Ascending aorta (tissue), 2 donors: Measurements from ENCODE around the gene CDH1. TPM values are rescaled to one million over a fixed set of nuclear protein-coding genes. Genes with fewer than 3 reads are reported as not detected.

Experiments
- DNase-seq, 2 donors: peaks; one replicate each; pipeline ENCODE4 v3.0.0-alpha.2; 2019; ENCODE audit warnings: low spot score in 2 of 2
- H3K27ac ChIP-seq, 2 donors: fragments of 200-600 bp; sonication (generic); one replicate each; pipeline ENCODE4 v1.5.1; 2016 to 2017; ENCODE audit warnings: mild to moderate bottlenecking in 1 of 2
- H3K27me3 ChIP-seq: fragments of 200-600 bp; sonication (generic); one replicate; pipeline ENCODE4 v1.5.1; 2017
- H3K36me3 ChIP-seq, 2 donors: fragments of 200-600 bp; sonication (generic); one replicate each; pipeline ENCODE4 v1.5.1; 2016
- H3K4me1 ChIP-seq, 2 donors: fragments of 200-600 bp; sonication (generic); one replicate each; pipeline ENCODE4 v1.5.1; 2016 to 2017; ENCODE audit warnings: mild to moderate bottlenecking in 1 of 2
- H3K4me3 ChIP-seq, 2 donors: fragments of 200-600 bp; sonication (generic); one replicate each; pipeline ENCODE4 v1.5.1; 2016 to 2017; ENCODE audit warnings: mild to moderate bottlenecking in 1 of 2
- H3K9me3 ChIP-seq, 2 donors: fragments of 200-600 bp; sonication (generic); one replicate each; pipeline ENCODE4 v1.5.1; 2016
- CTCF ChIP-seq, 3 experiments: fragments of 200-600 bp in 2 of 3; fragments of 450-650 bp in 1 of 3; sonication (generic) in 2 of 3; IDR thresholded peaks; one replicate each; pipeline ENCODE4 v1.5.1; 2016 to 2019; ENCODE audit warnings: antibody characterized with exemption in 3 of 3, mild to moderate bottlenecking in 1 of 3, moderate library complexity in 1 of 3
- intact Hi-C: fragments of 100-400 bp; cut with DNase I; formaldehyde crosslinking; loops from one replicate; pipeline ENCODE4 v1.15.1; 2023
- total RNA-seq: library from RNA; depleted of rRNA; stranded (reverse); fragments of >200 nt; gene quantifications from one replicate; pipeline ENCODE4 v1.1.0, GENCODE V29; 2016

CDH1 gene
- total RNA-seq, 1 donor from 2014 or later, result not detected

GRCh38 chr16:68857479-68857878 lies 120.4 kb downstream of the CDH1 start:
- peaks cover 10 to 16% of the 10 kb centered on the region in 2 donors for H3K36me3 ChIP-seq
- no peaks in the 10 kb centered on the region for H3K4me1 ChIP-seq
- DNase-seq, result no peak
- no peak overlapping the region for H3K27ac ChIP-seq
- intact Hi-C loops, result no loop called here
- H3K9me3 ChIP-seq, result no peaks in the 10 kb centered on the region
- no peak overlapping the region for H3K4me3 ChIP-seq
- no peak for TF ChIP-seq CTCF (IDR thresholded peaks at IDR 0.05)
- no peaks in the 10 kb centered on the region for H3K27me3 ChIP-seq

- H3K4me1 ChIP-seq, result no peaks in the 10 kb centered on the region
- H3K27ac ChIP-seq, result no peak overlapping the region
- intact Hi-C loops, result no loop called here
- no peak for TF ChIP-seq CTCF (IDR thresholded peaks at IDR 0.05)
- peaks cover 19 to 39% of the 10 kb centered on the region in 2 donors for H3K36me3 ChIP-seq
- no peaks in the 10 kb centered on the region for H3K9me3 ChIP-seq
- H3K27me3 ChIP-seq, result no peaks in the 10 kb centered on the region
- DNase-seq, result no peak
- H3K4me3 ChIP-seq, result no peak overlapping the region
These were observed 122.7 kb downstream of the CDH1 start for GRCh38 chr16:68859828-68860227.

- Histone ChIP-seq H3K9me3 (no peaks in the 10 kb centered on the region), H3K36me3 (peaks cover 25 to 44% of the 10 kb centered on the region in 2 donors), H3K4me3 (no peak overlapping the region), H3K27ac (no peak overlapping the region), H3K4me1 (no peaks in the 10 kb centered on the region), H3K27me3 (no peaks in the 10 kb centered on the region)
- intact Hi-C loops, result no loop called here
- DNase-seq, result no peak
- TF ChIP-seq CTCF (IDR thresholded peaks at IDR 0.05), result no peak
These were observed 124.1 kb downstream of the CDH1 start for GRCh38 chr16:68860978-68861892.

GRCh38 chr16:68866933-68867332 lies 129.8 kb downstream of the CDH1 start:
- Histone ChIP-seq H3K36me3 (peaks cover 22 to 55% of the 10 kb centered on the region in 2 donors), H3K27ac (no peak overlapping the region), H3K4me3 (no peak overlapping the region), H3K9me3 (no peaks in the 10 kb centered on the region), H3K27me3 (no peaks in the 10 kb centered on the region), H3K4me1 (no peaks in the 10 kb centered on the region)
- DNase-seq, result no peak
- intact Hi-C loops, result no loop called here
- TF ChIP-seq CTCF (IDR thresholded peaks at IDR 0.05), result no peak

- no peak for DNase-seq
- Histone ChIP-seq H3K27me3 (no peaks in the 10 kb centered on the region), H3K4me3 (no peak overlapping the region), H3K36me3 (peaks cover 11 to 56% of the 10 kb centered on the region in 2 donors), H3K9me3 (no peaks in the 10 kb centered on the region), H3K4me1 (no peaks in the 10 kb centered on the region), H3K27ac (no peak overlapping the region)
- intact Hi-C loops, result no loop called here
- TF ChIP-seq CTCF (IDR thresholded peaks at IDR 0.05), result no peak
These were observed 132.5 kb downstream of the CDH1 start for GRCh38 chr16:68869492-68870088.
